AG04449 (cell line): ENCODE measurements around the gene RHBDL3.

Source experiments
- CTCF ChIA-PET: fragments of 350-600 bp; formaldehyde crosslinking; extraction: SDS; loops from one replicate; lab custom pipeline; 2021; ENCODE audit warnings: antibody characterized with exemption; lab: Yijun Ruan, JAX
- POLR2A ChIA-PET: fragments of 400-600, 350-600 bp; formaldehyde crosslinking; extraction: SDS; loops from one replicate; lab custom pipeline; 2020; ENCODE audit warnings: antibody characterized with exemption, inconsistent platforms; lab: Yijun Ruan, JAX
- DNase-seq: peaks from one replicate; pipeline ENCODE4 v3.0.0-alpha.2; 2010; ENCODE audit warnings: low read depth, low spot score
- H3K4me3 ChIP-seq: 2 replicates; pipeline ENCODE4 v1.5.1; 2011; ENCODE audit warnings: low read depth, mild to moderate bottlenecking, control low read depth, low read length
- TF ChIP-seq, protein P1 (sequence below): IDR thresholded peaks from one replicate; pipeline ENCODE4 v1.5.1; 2011; ENCODE audit warnings: mild to moderate bottlenecking, moderate library complexity, low read length, control low read depth, inconsistent platforms; ENCODE audit not compliant: insufficient read depth; ENCODE audit errors: missing control alignments

The RHBDL3 gene

DNA sequence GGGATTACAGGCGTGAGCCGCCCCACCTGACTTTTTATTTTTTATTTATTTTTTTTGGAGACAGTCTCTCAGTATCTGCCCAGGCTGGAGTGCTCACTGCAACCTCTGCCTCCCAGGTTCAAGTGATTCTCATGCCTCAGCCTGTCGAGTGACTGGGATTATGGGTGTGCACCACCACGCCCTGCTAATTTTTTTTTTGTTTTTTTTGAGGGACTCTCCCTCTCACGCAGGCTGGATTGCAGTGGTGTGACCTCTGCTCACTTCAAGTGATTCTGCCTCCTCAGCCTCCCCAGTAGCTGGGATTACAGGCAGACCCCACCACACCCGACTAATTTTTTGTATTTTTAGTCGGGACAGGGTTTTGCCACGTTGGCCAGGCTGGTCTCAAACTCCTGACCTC is 92.0 kb downstream of the RHBDL3 start:
- H3K4me3 ChIP-seq: no peak overlapping the region
- POLR2A ChIA-PET: no interaction called here
- CTCF ChIA-PET: no interaction called here
- no peak for DNase-seq
- TF ChIP-seq, protein P1, sequence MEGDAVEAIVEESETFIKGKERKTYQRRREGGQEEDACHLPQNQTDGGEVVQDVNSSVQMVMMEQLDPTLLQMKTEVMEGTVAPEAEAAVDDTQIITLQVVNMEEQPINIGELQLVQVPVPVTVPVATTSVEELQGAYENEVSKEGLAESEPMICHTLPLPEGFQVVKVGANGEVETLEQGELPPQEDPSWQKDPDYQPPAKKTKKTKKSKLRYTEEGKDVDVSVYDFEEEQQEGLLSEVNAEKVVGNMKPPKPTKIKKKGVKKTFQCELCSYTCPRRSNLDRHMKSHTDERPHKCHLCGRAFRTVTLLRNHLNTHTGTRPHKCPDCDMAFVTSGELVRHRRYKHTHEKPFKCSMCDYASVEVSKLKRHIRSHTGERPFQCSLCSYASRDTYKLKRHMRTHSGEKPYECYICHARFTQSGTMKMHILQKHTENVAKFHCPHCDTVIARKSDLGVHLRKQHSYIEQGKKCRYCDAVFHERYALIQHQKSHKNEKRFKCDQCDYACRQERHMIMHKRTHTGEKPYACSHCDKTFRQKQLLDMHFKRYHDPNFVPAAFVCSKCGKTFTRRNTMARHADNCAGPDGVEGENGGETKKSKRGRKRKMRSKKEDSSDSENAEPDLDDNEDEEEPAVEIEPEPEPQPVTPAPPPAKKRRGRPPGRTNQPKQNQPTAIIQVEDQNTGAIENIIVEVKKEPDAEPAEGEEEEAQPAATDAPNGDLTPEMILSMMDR: no peak

DNA sequence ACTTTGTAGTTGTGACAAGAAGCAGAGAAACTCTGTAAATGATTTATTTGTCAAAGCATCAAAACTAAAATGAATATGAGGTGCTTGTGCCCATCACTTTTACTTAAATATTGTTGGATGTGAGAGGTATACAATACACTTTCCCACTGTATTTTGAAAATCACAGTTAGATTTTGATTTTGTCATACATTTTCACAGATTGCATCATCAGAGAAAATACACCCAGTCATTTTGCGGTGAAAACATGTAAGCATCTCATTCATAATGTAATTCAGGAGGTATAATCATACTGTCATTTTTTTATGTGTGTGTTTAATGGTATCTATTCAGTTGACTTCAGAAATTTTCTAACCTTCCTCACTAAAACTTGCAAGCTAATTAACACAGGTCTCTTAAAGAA is 95.6 kb downstream of the RHBDL3 start:
- no peak overlapping the region for H3K4me3 ChIP-seq
- TF ChIP-seq, protein P1: no peak
- DNase-seq: no peak
- POLR2A ChIA-PET: no interaction called here
- CTCF ChIA-PET: no interaction called here

DNA sequence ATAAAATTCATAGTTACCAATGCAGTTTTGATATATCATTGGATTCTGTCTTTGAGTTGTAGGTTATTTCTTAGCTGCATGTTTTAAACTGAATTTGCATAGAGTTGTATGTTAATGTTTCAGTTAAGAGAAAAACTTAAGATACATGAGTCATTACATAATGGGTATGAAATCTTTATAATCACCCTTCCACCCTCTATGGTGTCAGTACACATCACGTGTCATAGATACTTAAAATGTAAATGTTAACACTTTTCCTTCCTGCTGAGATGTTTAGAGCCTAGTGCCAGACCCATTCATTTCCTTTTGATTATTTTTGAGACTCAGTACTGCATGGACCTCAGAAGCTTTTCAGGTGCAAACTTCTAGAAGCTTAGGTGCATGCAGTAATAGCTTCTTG is 104.8 kb downstream of the RHBDL3 start:
- ChIA-PET POLR2A (interaction anchor here (1.2 kb wide), 1 partner anchor 11 kb away, joined by 3 read pairs; no protein-coding TSS in a partner anchor), CTCF (interaction anchor here (0.9 to 2.4 kb wide), 2 partner anchors 9 to 23 kb away, joined by 3 to 7 read pairs; no protein-coding TSS in a partner anchor)
- H3K4me3 ChIP-seq: no peak overlapping the region
- TF ChIP-seq, protein P1: no peak
- no peak for DNase-seq
